ENCODE measurements around the gene DGCR8.

DGCR8 gene

GRCh38 chr22:20096574-20097420 lies 16.8 kb downstream of the DGCR8 start:
- H3K79me2 ChIP-seq (ENCODE audit: insufficient read depth, low read length) = no peaks in the 10 kb centered on the region

DNA sequence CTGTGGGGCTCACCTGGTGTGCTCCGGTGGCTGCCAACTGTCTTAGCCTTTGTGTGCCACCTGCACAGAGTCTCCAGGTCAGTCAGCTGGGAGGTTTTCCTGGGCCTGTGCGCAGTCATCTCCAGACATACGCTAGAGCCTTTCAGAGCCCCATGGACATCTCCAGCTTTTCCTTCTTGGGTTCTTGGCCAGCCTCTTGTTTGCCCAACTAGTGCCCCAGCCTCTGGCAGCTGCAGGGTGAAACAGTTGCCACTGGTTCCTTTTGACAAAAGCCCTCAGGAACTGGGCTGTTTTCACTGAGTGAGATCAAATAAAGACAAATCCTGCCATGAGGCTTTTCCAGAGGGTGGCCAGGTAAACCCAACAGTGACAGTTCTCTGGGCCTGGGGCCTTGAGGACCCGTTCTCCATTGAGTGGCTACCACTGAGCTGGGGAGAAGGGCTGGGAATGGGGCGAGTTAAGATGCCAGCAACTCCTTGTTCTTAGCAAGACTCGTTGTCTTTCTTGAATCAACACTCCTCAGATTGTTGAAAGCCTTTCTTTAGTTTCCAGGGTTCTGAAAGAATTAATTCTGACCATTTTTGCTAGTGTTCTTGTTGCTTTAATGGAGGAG lies 19.2 kb downstream of the DGCR8 start:
- H4K20me1 ChIP-seq (ENCODE audit: low read depth, low read length) = no peaks in the 10 kb centered on the region
- no peaks in the 10 kb centered on the region for H3K27me3 ChIP-seq (ENCODE audit: low read length)
- H3K9me2 ChIP-seq (replicated peaks; ENCODE audit: insufficient read depth, low read length) = no peaks in the 10 kb centered on the region
- no peak overlapping the region for H3K4me2 ChIP-seq (ENCODE audit: low read depth, low read length, poor library complexity, severe bottlenecking)
- H3F3A ChIP-seq (ENCODE audit: insufficient read depth) = no peaks in the 10 kb centered on the region
- H3K79me2 ChIP-seq (ENCODE audit: insufficient read depth, low read length) = no peaks in the 10 kb centered on the region
- no peaks in the 10 kb centered on the region for H3K9me3 ChIP-seq (ENCODE audit: insufficient read depth, low read length)
- peaks cover 2% of the 10 kb centered on the region; the same call in 1 of the 2 replicates for H3K36me3 ChIP-seq (ENCODE audit: low read length)
- TF ChIP-seq, protein P1, sequence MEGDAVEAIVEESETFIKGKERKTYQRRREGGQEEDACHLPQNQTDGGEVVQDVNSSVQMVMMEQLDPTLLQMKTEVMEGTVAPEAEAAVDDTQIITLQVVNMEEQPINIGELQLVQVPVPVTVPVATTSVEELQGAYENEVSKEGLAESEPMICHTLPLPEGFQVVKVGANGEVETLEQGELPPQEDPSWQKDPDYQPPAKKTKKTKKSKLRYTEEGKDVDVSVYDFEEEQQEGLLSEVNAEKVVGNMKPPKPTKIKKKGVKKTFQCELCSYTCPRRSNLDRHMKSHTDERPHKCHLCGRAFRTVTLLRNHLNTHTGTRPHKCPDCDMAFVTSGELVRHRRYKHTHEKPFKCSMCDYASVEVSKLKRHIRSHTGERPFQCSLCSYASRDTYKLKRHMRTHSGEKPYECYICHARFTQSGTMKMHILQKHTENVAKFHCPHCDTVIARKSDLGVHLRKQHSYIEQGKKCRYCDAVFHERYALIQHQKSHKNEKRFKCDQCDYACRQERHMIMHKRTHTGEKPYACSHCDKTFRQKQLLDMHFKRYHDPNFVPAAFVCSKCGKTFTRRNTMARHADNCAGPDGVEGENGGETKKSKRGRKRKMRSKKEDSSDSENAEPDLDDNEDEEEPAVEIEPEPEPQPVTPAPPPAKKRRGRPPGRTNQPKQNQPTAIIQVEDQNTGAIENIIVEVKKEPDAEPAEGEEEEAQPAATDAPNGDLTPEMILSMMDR (IDR thresholded peaks at IDR 0.05; ENCODE audit: insufficient read depth, low read length, poor library complexity, severe bottlenecking) = no peak
- no peak for TF ChIP-seq EZH2phosphoT487 (conservative IDR thresholded peaks at IDR 0.05; ENCODE audit: low read length)
- H3K4me3 ChIP-seq (ENCODE audit: insufficient read depth, low read length, poor library complexity, severe bottlenecking) = no peak overlapping the region
- H3K9ac ChIP-seq (ENCODE audit: low read length) = no peak overlapping the region
- H3K27ac ChIP-seq (ENCODE audit: low read depth, low read length) = no peak overlapping the region
- H2AFZ ChIP-seq (ENCODE audit: low read depth, low read length, severe bottlenecking) = no peak overlapping the region

More at GRCh38 chr22:20096574-20097420, 16.8 kb downstream of the DGCR8 start:
- TF ChIP-seq, protein P1 (IDR thresholded peaks at IDR 0.05; ENCODE audit: insufficient read depth, low read length, poor library complexity, severe bottlenecking) = no peak
- no peak for TF ChIP-seq EZH2phosphoT487 (conservative IDR thresholded peaks at IDR 0.05; ENCODE audit: low read length)
- H3K27ac ChIP-seq (ENCODE audit: low read depth, low read length) = no peak overlapping the region
- no peak overlapping the region for H2AFZ ChIP-seq (ENCODE audit: low read depth, low read length, severe bottlenecking)
- no peaks in the 10 kb centered on the region for H4K20me1 ChIP-seq (ENCODE audit: low read depth, low read length)
- H3K27me3 ChIP-seq (ENCODE audit: low read length) = no peaks in the 10 kb centered on the region
- H3K4me3 ChIP-seq (ENCODE audit: insufficient read depth, low read length, poor library complexity, severe bottlenecking) = no peak overlapping the region
- no peaks in the 10 kb centered on the region for H3F3A ChIP-seq (ENCODE audit: insufficient read depth)
- no peak overlapping the region for H3K4me2 ChIP-seq (ENCODE audit: low read depth, low read length, poor library complexity, severe bottlenecking)
- H3K9me2 ChIP-seq (replicated peaks; ENCODE audit: insufficient read depth, low read length) = no peaks in the 10 kb centered on the region
- H3K9me3 ChIP-seq (ENCODE audit: insufficient read depth, low read length) = no peaks in the 10 kb centered on the region
- no peak overlapping the region for H3K9ac ChIP-seq (ENCODE audit: low read length)
- peaks cover 2% of the 10 kb centered on the region; the same call in 1 of the 2 replicates for H3K36me3 ChIP-seq (ENCODE audit: low read length)

DNA sequence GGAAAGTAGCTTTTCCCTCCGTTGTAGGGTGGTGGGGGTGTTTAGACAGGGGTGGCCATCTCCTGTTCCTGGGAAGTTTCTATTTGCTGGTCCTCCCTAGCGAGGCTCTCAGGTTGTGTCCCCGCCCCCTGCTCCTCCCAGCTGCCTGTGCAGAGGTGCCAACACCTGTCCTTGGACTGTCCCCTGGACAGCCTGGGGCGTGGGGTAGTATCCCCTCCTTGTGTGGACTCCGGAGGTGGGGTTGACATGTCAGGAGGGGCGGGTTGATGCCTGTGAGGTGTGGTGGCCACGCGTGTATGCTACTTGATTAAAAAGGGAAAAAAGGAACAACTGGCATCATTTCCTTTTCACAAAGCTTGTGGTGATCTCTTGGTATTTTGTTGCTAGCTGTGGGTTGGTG lies 21.6 kb downstream of the DGCR8 start:
- no peaks in the 10 kb centered on the region for H3K27me3 ChIP-seq (ENCODE audit: low read length)
- H3K36me3 ChIP-seq (ENCODE audit: low read length) = no peaks in the 10 kb centered on the region
- H3F3A ChIP-seq (ENCODE audit: insufficient read depth) = no peaks in the 10 kb centered on the region
- H3K4me2 ChIP-seq (ENCODE audit: low read depth, low read length, poor library complexity, severe bottlenecking) = no peak overlapping the region
- H2AFZ ChIP-seq (ENCODE audit: low read depth, low read length, severe bottlenecking) = no peak overlapping the region
- no peaks in the 10 kb centered on the region for H3K9me3 ChIP-seq (ENCODE audit: insufficient read depth, low read length)
- H3K9ac ChIP-seq (ENCODE audit: low read length) = no peak overlapping the region
- no peak overlapping the region for H3K4me3 ChIP-seq (ENCODE audit: insufficient read depth, low read length, poor library complexity, severe bottlenecking)
- H3K9me2 ChIP-seq (replicated peaks; ENCODE audit: insufficient read depth, low read length) = no peaks in the 10 kb centered on the region
- no peak overlapping the region for H3K27ac ChIP-seq (ENCODE audit: low read depth, low read length)
- H4K20me1 ChIP-seq (ENCODE audit: low read depth, low read length) = no peaks in the 10 kb centered on the region
- H3K79me2 ChIP-seq (ENCODE audit: insufficient read depth, low read length) = no peaks in the 10 kb centered on the region
- TF ChIP-seq, protein P1 (IDR thresholded peaks at IDR 0.05; ENCODE audit: insufficient read depth, low read length, poor library complexity, severe bottlenecking) = no peak
- TF ChIP-seq EZH2phosphoT487 (conservative IDR thresholded peaks at IDR 0.05; ENCODE audit: low read length) = no peak

Data from SU-DHL-6 (cell line).